ENCODE data around the gene RBM38.

- no peak for TF ChIP-seq POLR2A (IDR thresholded peaks at IDR 0.05; ENCODE audit: low read depth, low read length)
- TF ChIP-seq TAF1 (IDR thresholded peaks at IDR 0.05; ENCODE audit: borderline replicate concordance, low read depth, low read length) = no peak
These were observed 49.5 kb upstream of the RBM38 start for GRCh38 chr20:57341663-57342062.

Data from GM12892 (cell line).